Measurements from ENCODE around the gene CALHM2.

Gene CALHM2

GRCh38 chr10:103473261-103473671, 21.1 kb upstream of the CALHM2 start:
- TF ChIP-seq ZNF274 (IDR thresholded peaks at IDR 0.05; ENCODE audit: low read depth, low read length) (no peak), YY1 (IDR thresholded peaks at IDR 0.05; ENCODE audit: insufficient read depth, insufficient read length) (no peak), SUZ12 (IDR thresholded peaks at IDR 0.05; ENCODE audit: extremely low read depth, insufficient read depth, insufficient read length) (no peak)
- peaks cover 17% of the 10 kb centered on the region for H3K4me1 ChIP-seq (ENCODE audit: insufficient read depth, insufficient read length)
- DNase-seq (ENCODE audit: low read depth, low spot score), result no peak
- H3K9ac ChIP-seq (ENCODE audit: insufficient read length, low read depth), result no peak overlapping the region
- no peaks in the 10 kb centered on the region for H3K27me3 ChIP-seq (ENCODE audit: insufficient read depth, insufficient read length)
- no peak overlapping the region for H3K4me3 ChIP-seq (ENCODE audit: insufficient read length, low read depth)
- H3K36me3 ChIP-seq (ENCODE audit: insufficient read depth, insufficient read length, low read length), result no peaks in the 10 kb centered on the region
- no peaks in the 10 kb centered on the region for H3K9me3 ChIP-seq (ENCODE audit: insufficient read depth, low read length)

- Histone ChIP-seq H3K36me3 (ENCODE audit: insufficient read depth, insufficient read length, low read length) (no peaks in the 10 kb centered on the region), H3K4me3 (ENCODE audit: insufficient read length, low read depth) (no peak overlapping the region), H3K4me1 (ENCODE audit: insufficient read depth, insufficient read length) (peaks cover 14% of the 10 kb centered on the region), H3K9me3 (ENCODE audit: insufficient read depth, low read length) (no peaks in the 10 kb centered on the region), H3K27me3 (ENCODE audit: insufficient read depth, insufficient read length) (no peaks in the 10 kb centered on the region), H3K9ac (ENCODE audit: insufficient read length, low read depth) (peak overlapping the region; percentile 58)
- no peak for TF ChIP-seq YY1 (IDR thresholded peaks at IDR 0.05; ENCODE audit: insufficient read depth, insufficient read length)
- TF ChIP-seq SUZ12 (IDR thresholded peaks at IDR 0.05; ENCODE audit: extremely low read depth, insufficient read depth, insufficient read length), result no peak
- no peak for TF ChIP-seq ZNF274 (IDR thresholded peaks at IDR 0.05; ENCODE audit: low read depth, low read length)
- no peak for DNase-seq (ENCODE audit: low read depth, low spot score)
These were observed 19.8 kb upstream of the CALHM2 start for GRCh38 chr10:103472005-103472404.

- H3K36me3 ChIP-seq (ENCODE audit: insufficient read depth, insufficient read length, low read length), result no peaks in the 10 kb centered on the region
- H3K4me3 ChIP-seq (ENCODE audit: insufficient read length, low read depth), result no peak overlapping the region
- TF ChIP-seq SUZ12 (IDR thresholded peaks at IDR 0.05; ENCODE audit: extremely low read depth, insufficient read depth, insufficient read length), result no peak
- no peak for TF ChIP-seq ZNF274 (IDR thresholded peaks at IDR 0.05; ENCODE audit: low read depth, low read length)
- TF ChIP-seq YY1 (IDR thresholded peaks at IDR 0.05; ENCODE audit: insufficient read depth, insufficient read length), result no peak
- H3K9me3 ChIP-seq (ENCODE audit: insufficient read depth, low read length), result no peaks in the 10 kb centered on the region
- H3K27me3 ChIP-seq (ENCODE audit: insufficient read depth, insufficient read length), result no peaks in the 10 kb centered on the region
- H3K9ac ChIP-seq (ENCODE audit: insufficient read length, low read depth), result peak overlapping the region; percentile 50
- H3K4me1 ChIP-seq (ENCODE audit: insufficient read depth, insufficient read length), result peaks cover 7% of the 10 kb centered on the region
- no peak for DNase-seq (ENCODE audit: low read depth, low spot score)
These were observed 18.8 kb upstream of the CALHM2 start for GRCh38 chr10:103470761-103471653.

- Histone ChIP-seq H3K27me3 (ENCODE audit: insufficient read depth, insufficient read length) (no peaks in the 10 kb centered on the region), H3K9ac (ENCODE audit: insufficient read length, low read depth) (no peak overlapping the region), H3K9me3 (ENCODE audit: insufficient read depth, low read length) (no peaks in the 10 kb centered on the region), H3K36me3 (ENCODE audit: insufficient read depth, insufficient read length, low read length) (no peaks in the 10 kb centered on the region), H3K4me1 (ENCODE audit: insufficient read depth, insufficient read length) (peaks cover 7% of the 10 kb centered on the region), H3K4me3 (ENCODE audit: insufficient read length, low read depth) (no peak overlapping the region)
- no peak for DNase-seq (ENCODE audit: low read depth, low spot score)
- TF ChIP-seq ZNF274 (IDR thresholded peaks at IDR 0.05; ENCODE audit: low read depth, low read length), result no peak
- no peak for TF ChIP-seq SUZ12 (IDR thresholded peaks at IDR 0.05; ENCODE audit: extremely low read depth, insufficient read depth, insufficient read length)
- TF ChIP-seq YY1 (IDR thresholded peaks at IDR 0.05; ENCODE audit: insufficient read depth, insufficient read length), result no peak
These were observed 17.0 kb upstream of the CALHM2 start for GRCh38 chr10:103469201-103469600.

- Histone ChIP-seq H3K27me3 (ENCODE audit: insufficient read depth, insufficient read length) (no peaks in the 10 kb centered on the region), H3K9ac (ENCODE audit: insufficient read length, low read depth) (no peak overlapping the region), H3K9me3 (ENCODE audit: insufficient read depth, low read length) (no peaks in the 10 kb centered on the region), H3K36me3 (ENCODE audit: insufficient read depth, insufficient read length, low read length) (no peaks in the 10 kb centered on the region), H3K4me3 (ENCODE audit: insufficient read length, low read depth) (no peak overlapping the region), H3K4me1 (ENCODE audit: insufficient read depth, insufficient read length) (peaks cover 4% of the 10 kb centered on the region)
- DNase-seq (ENCODE audit: low read depth, low spot score), result no peak
- TF ChIP-seq ZNF274 (IDR thresholded peaks at IDR 0.05; ENCODE audit: low read depth, low read length) (no peak), SUZ12 (IDR thresholded peaks at IDR 0.05; ENCODE audit: extremely low read depth, insufficient read depth, insufficient read length) (no peak), YY1 (IDR thresholded peaks at IDR 0.05; ENCODE audit: insufficient read depth, insufficient read length) (no peak)
These were observed 15.2 kb upstream of the CALHM2 start for GRCh38 chr10:103467406-103467805.

GRCh38 chr10:103466734-103467133, 14.6 kb upstream of the CALHM2 start:
- DNase-seq (ENCODE audit: low read depth, low spot score), result no peak
- TF ChIP-seq YY1 (IDR thresholded peaks at IDR 0.05; ENCODE audit: insufficient read depth, insufficient read length) (no peak), SUZ12 (IDR thresholded peaks at IDR 0.05; ENCODE audit: extremely low read depth, insufficient read depth, insufficient read length) (no peak), ZNF274 (IDR thresholded peaks at IDR 0.05; ENCODE audit: low read depth, low read length) (no peak)
- no peaks in the 10 kb centered on the region for H3K9me3 ChIP-seq (ENCODE audit: insufficient read depth, low read length)
- H3K4me1 ChIP-seq (ENCODE audit: insufficient read depth, insufficient read length), result peaks cover under 1% of the 10 kb centered on the region
- no peak overlapping the region for H3K4me3 ChIP-seq (ENCODE audit: insufficient read length, low read depth)
- no peaks in the 10 kb centered on the region for H3K36me3 ChIP-seq (ENCODE audit: insufficient read depth, insufficient read length, low read length)
- H3K27me3 ChIP-seq (ENCODE audit: insufficient read depth, insufficient read length), result no peaks in the 10 kb centered on the region
- H3K9ac ChIP-seq (ENCODE audit: insufficient read length, low read depth), result no peak overlapping the region

GRCh38 chr10:103465411-103466179, 13.4 kb upstream of the CALHM2 start:
- no peaks in the 10 kb centered on the region for H3K36me3 ChIP-seq (ENCODE audit: insufficient read depth, insufficient read length, low read length)
- no peaks in the 10 kb centered on the region for H3K9me3 ChIP-seq (ENCODE audit: insufficient read depth, low read length)
- no peak overlapping the region for H3K4me3 ChIP-seq (ENCODE audit: insufficient read length, low read depth)
- no peak overlapping the region for H3K9ac ChIP-seq (ENCODE audit: insufficient read length, low read depth)
- TF ChIP-seq SUZ12 (IDR thresholded peaks at IDR 0.05; ENCODE audit: extremely low read depth, insufficient read depth, insufficient read length) (no peak), YY1 (IDR thresholded peaks at IDR 0.05; ENCODE audit: insufficient read depth, insufficient read length) (no peak), ZNF274 (IDR thresholded peaks at IDR 0.05; ENCODE audit: low read depth, low read length) (no peak)
- no peaks in the 10 kb centered on the region for H3K4me1 ChIP-seq (ENCODE audit: insufficient read depth, insufficient read length)
- H3K27me3 ChIP-seq (ENCODE audit: insufficient read depth, insufficient read length), result no peaks in the 10 kb centered on the region
- DNase-seq (ENCODE audit: low read depth, low spot score), result no peak

Data from NT2/D1 (cell line).